ENCODE data around the gene PGM5.

Gene PGM5

DNA sequence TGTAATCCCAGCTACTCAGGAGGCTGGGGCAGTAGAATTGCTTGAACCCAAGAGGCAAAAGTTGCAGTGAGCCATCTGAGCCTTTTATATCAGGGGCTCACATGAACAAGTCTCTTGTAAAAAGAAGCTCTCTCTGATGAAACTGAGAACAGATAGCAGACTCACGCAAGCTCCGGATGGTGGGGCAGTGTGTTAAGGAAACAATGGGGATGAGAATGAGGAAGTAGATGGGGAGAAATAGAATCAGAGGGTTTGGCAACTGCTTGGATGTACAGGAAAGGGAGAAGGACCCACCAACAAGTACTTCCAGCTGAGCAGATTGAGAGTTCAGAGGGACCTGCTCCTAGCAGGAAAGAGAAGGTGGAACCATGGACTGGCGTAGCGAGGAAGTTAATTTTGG lies 165.7 kb downstream of the PGM5 start:
- H3K27ac Mint-ChIP-seq: no peak overlapping the region
- H3K4me3 Mint-ChIP-seq: no peak overlapping the region
- no peaks in the 10 kb centered on the region for H3K36me3 Mint-ChIP-seq
- peaks cover 10% of the 10 kb centered on the region for H3K9me3 Mint-ChIP-seq
- H3K4me1 Mint-ChIP-seq: no peaks in the 10 kb centered on the region
- H3K27me3 Mint-ChIP-seq: peaks cover 19% of the 10 kb centered on the region

GRCh38 chr9:68522954-68523353 lies 166.5 kb downstream of the PGM5 start:
- H3K27ac Mint-ChIP-seq: no peak overlapping the region
- no peak overlapping the region for H3K4me3 Mint-ChIP-seq
- peaks cover 9% of the 10 kb centered on the region for H3K9me3 Mint-ChIP-seq
- no peaks in the 10 kb centered on the region for H3K4me1 Mint-ChIP-seq
- peaks cover 19% of the 10 kb centered on the region for H3K27me3 Mint-ChIP-seq
- no peaks in the 10 kb centered on the region for H3K36me3 Mint-ChIP-seq

DNA sequence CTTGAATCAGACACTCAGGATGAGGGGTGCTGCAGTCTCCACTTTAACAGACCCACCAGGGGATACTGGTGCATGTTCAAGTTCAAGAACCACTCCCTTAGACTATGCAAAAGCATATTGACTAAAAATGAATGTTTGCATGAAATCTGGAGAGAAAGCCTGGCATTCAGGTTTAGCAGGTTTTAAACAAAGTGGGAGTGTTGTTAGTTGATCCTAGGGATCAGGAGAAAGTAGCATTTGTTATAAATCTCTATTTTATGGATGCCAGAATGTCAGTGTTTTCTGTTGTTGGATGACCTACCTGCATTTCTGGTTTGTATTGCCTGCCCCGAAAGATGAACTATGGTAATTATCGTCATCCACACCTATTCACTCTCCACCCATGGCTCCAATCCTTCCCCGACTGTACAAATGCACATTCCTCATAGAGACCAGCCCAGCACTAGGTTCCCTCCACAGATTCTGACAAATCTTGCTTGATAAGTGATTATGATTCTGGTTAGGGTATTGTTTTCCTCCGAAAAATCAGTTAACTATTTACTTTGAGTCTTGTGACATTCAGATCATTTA lies 167.0 kb downstream of the PGM5 start:
- no peaks in the 10 kb centered on the region for H3K36me3 Mint-ChIP-seq
- H3K9me3 Mint-ChIP-seq: peaks cover 4% of the 10 kb centered on the region
- H3K4me3 Mint-ChIP-seq: no peak overlapping the region
- no peak overlapping the region for H3K27ac Mint-ChIP-seq
- H3K4me1 Mint-ChIP-seq: no peaks in the 10 kb centered on the region
- H3K27me3 Mint-ChIP-seq: peaks cover 15% of the 10 kb centered on the region

GRCh38 chr9:68530618-68531017 lies 174.2 kb downstream of the PGM5 start:
- Mint-ChIP-seq H3K9me3 (no peaks in the 10 kb centered on the region), H3K27me3 (peaks cover 8% of the 10 kb centered on the region), H3K36me3 (no peaks in the 10 kb centered on the region), H3K27ac (no peak overlapping the region), H3K4me1 (no peaks in the 10 kb centered on the region), H3K4me3 (no peak overlapping the region)

- no peak overlapping the region for H3K27ac Mint-ChIP-seq
Measured at GRCh38 chr9:68532131-68532530, 175.7 kb downstream of the PGM5 start.

DNA sequence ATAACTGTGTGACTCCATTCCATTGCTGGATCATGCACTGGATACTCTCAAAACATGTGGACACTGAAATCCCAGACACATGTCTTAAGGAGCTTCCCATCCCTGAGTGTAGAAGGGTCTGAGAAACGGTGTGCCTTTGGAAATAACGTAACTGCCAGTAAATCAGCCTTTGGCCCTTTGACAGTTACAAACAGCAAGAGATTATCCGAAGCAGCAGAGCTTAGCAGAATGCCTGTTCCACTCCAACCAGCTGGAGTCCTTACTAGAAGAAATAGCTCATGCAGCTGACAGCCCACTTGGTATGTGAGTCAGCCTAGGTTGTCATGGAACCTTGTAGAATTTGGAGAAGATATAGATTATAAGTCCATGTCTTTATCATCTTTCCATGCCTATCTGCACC lies 177.3 kb downstream of the PGM5 start:
- Mint-ChIP-seq H3K4me1 (no peaks in the 10 kb centered on the region), H3K27me3 (peaks cover 6% of the 10 kb centered on the region), H3K36me3 (no peaks in the 10 kb centered on the region), H3K27ac (no peak overlapping the region), H3K4me3 (no peak overlapping the region), H3K9me3 (no peaks in the 10 kb centered on the region)

More at GRCh38 chr9:68532131-68532530, 175.7 kb downstream of the PGM5 start:
- Mint-ChIP-seq H3K4me1 (no peaks in the 10 kb centered on the region), H3K9me3 (no peaks in the 10 kb centered on the region), H3K27me3 (peaks cover 5% of the 10 kb centered on the region), H3K36me3 (no peaks in the 10 kb centered on the region), H3K4me3 (no peak overlapping the region)

GRCh38 chr9:68536876-68537615 lies 180.6 kb downstream of the PGM5 start:
- Mint-ChIP-seq H3K36me3 (no peaks in the 10 kb centered on the region), H3K27ac (no peak overlapping the region), H3K27me3 (peaks cover 6% of the 10 kb centered on the region), H3K9me3 (no peaks in the 10 kb centered on the region), H3K4me1 (no peaks in the 10 kb centered on the region), H3K4me3 (no peak overlapping the region)

DNA sequence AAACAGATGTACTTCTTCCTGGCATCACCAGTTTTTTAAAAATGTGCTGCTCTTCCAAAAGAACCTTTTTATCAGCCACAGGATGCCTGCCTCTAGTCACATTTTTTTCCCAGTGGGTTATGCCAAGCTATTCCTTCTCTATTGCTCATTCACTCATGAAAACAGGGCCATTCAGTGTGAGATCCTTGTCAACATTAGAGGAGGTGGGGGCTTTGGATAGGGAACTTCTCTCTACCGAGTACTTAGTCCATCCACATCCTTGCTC lies 181.1 kb downstream of the PGM5 start:
- Mint-ChIP-seq H3K4me1 (no peaks in the 10 kb centered on the region), H3K9me3 (no peaks in the 10 kb centered on the region), H3K27ac (no peak overlapping the region), H3K27me3 (peaks cover 6% of the 10 kb centered on the region), H3K36me3 (no peaks in the 10 kb centered on the region), H3K4me3 (no peak overlapping the region)

DNA sequence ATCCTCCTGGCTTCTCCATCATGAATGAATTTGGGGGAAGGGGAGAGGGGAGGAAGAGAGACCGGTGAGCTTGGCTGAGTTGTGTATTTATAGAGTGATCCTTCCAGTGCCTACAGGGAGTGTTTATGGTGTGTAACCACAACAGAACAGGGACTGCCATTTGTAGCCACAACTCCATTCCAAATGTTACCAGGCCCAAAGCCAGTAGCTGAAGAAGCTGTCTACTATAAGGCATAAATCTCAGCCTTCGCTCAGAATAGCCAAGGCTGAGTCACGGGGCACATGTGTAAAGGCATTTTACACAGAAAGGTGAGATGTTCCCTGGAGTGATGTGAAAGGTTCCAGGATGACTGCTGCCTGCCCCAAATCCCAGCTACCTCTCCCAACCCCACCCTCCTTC lies 181.8 kb downstream of the PGM5 start:
- no peaks in the 10 kb centered on the region for H3K9me3 Mint-ChIP-seq
- H3K27me3 Mint-ChIP-seq: peaks cover 8% of the 10 kb centered on the region

GRCh38 chr9:68540712-68541535 lies 184.5 kb downstream of the PGM5 start, which contains the start of gene TMEM252:
Gene TMEM252, minus strand, starts transcription at chr9:68540883. Its CDS starts 69 bp downstream, at chr9:68540814.
- H3K4me3 Mint-ChIP-seq: no peak within 1 kb of the TSS
- H3K27ac Mint-ChIP-seq: no peak within 1 kb of the TSS
- H3K4me1 Mint-ChIP-seq: no peaks in the 10 kb centered on the region
- peaks cover 9% of the 10 kb centered on the region for H3K27me3 Mint-ChIP-seq
- no peaks in the 10 kb centered on the region for H3K9me3 Mint-ChIP-seq
- no peaks in the 10 kb centered on the region for H3K36me3 Mint-ChIP-seq

More for the DNA sequence above, 181.8 kb downstream of the PGM5 start:
- no peaks in the 10 kb centered on the region for H3K4me1 Mint-ChIP-seq
- no peak overlapping the region for H3K27ac Mint-ChIP-seq
- no peaks in the 10 kb centered on the region for H3K36me3 Mint-ChIP-seq
- H3K4me3 Mint-ChIP-seq: no peak overlapping the region

DNA sequence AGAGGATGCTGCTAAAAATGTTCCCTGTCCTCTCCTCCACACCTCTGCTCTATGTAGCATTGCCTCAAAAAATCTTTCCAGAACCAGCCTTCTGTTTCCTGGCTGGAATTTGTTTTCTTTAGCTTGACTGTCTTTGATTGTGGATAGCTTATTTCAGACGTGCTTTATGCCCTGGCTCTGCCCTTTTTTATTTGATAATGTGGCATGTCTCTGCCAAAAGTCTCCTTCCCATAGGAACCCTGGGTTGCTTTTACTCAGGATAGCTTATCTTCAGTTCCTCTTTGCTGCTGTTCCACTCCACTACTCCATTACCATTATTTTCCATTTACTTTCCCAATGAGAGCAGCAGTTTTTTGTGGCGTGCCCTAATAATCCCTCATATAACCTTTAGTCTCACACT lies 185.2 kb downstream of the PGM5 start:
- H3K9me3 Mint-ChIP-seq: no peaks in the 10 kb centered on the region
- no peaks in the 10 kb centered on the region for H3K36me3 Mint-ChIP-seq
- H3K27me3 Mint-ChIP-seq: peaks cover 9% of the 10 kb centered on the region
- H3K27ac Mint-ChIP-seq: no peak overlapping the region
- no peaks in the 10 kb centered on the region for H3K4me1 Mint-ChIP-seq
- H3K4me3 Mint-ChIP-seq: no peak overlapping the region

- H3K27ac Mint-ChIP-seq: no peak overlapping the region
Measured at GRCh38 chr9:68545033-68545705, 188.8 kb downstream of the PGM5 start.

DNA sequence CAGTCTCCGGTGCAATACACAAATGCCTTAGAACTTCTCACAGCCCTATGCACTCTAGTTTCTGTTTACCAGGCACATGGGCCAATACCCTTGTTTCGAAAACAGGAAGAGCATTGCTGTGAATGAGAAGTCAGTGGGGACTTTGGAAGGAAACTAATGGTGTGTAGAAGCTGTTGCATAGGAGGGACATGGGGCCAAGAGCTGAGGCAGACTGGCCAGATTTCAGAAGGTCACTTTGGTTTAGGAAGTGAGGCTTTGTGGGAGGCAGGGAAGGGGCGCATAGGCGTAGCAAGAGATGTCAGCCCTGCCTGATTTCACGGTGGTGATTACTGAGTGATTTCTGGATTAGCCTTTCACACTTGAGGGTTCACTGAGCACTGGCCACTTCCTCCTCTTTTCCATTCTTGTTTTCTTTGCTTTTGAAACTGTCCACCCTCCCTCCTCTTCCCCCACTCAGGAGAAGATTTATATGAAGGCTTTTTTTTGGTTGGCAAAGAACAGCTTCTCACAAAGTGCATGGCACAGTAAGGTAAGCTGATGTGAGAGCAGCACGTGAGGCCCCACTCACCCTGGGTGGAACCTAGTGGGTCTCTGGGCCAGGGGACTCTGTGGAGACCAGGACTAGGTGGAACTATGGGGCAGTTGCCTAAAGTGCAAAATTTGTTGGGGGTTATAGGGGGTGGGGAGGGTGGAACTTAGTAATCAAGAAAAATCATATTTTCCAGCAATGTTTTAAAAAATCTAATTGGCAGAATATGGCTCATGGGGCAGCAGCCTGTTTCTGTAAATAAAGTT lies 190.4 kb downstream of the PGM5 start:
- H3K4me1 Mint-ChIP-seq: no peaks in the 10 kb centered on the region
- H3K27ac Mint-ChIP-seq: no peak overlapping the region
- H3K4me3 Mint-ChIP-seq: no peak overlapping the region
- H3K27me3 Mint-ChIP-seq: peaks cover 7% of the 10 kb centered on the region
- H3K36me3 Mint-ChIP-seq: no peaks in the 10 kb centered on the region
- H3K9me3 Mint-ChIP-seq: no peaks in the 10 kb centered on the region

More at GRCh38 chr9:68545033-68545705, 188.8 kb downstream of the PGM5 start:
- H3K9me3 Mint-ChIP-seq: no peaks in the 10 kb centered on the region
- peaks cover 10% of the 10 kb centered on the region for H3K27me3 Mint-ChIP-seq
- H3K4me3 Mint-ChIP-seq: no peak overlapping the region
- no peaks in the 10 kb centered on the region for H3K36me3 Mint-ChIP-seq
- H3K4me1 Mint-ChIP-seq: no peaks in the 10 kb centered on the region

DNA sequence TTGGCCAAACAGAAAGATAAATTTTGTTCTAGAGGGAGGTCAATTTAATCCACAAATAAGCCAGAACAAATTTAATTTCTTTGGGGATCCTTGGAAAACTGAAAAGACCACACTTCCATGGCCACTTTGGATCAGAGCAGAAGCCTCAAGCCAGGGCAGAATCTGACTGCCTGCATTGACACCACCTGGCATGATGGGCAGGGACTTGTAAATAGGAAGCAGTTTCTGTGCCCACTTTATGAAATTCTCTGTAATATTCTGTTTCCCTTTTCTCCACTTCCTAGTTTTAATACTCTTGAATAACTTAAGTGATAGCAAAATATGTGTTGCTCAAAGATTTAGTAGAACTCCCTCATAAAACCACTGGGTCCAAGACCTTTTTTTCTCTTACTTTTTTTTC lies 191.0 kb downstream of the PGM5 start:
- peaks cover 7% of the 10 kb centered on the region for H3K27me3 Mint-ChIP-seq
- H3K27ac Mint-ChIP-seq: no peak overlapping the region
- H3K4me3 Mint-ChIP-seq: no peak overlapping the region
- H3K9me3 Mint-ChIP-seq: no peaks in the 10 kb centered on the region
- no peaks in the 10 kb centered on the region for H3K4me1 Mint-ChIP-seq
- H3K36me3 Mint-ChIP-seq: no peaks in the 10 kb centered on the region

DNA sequence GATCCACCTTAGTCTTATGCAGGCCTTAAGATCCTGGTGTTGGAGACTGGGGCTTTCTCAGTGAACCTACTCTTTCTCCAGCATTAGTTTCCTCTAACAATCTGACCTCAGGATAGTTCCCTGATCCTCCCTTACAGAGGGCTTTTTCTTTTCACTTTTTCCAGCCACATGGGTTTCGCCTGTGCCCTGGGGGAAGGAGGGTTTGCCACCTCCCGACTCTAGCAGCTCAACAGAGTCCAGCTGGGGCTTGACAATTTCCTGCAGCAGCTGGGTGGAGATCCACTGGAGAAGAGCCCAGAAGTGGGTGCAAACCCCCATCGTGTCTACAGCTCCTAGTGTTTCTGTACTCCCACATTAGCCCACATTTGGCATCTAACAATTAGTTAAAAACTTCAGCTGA lies 191.8 kb downstream of the PGM5 start:
- peaks cover 5% of the 10 kb centered on the region for H3K27me3 Mint-ChIP-seq
- no peaks in the 10 kb centered on the region for H3K36me3 Mint-ChIP-seq
- no peak overlapping the region for H3K27ac Mint-ChIP-seq
- H3K4me3 Mint-ChIP-seq: no peak overlapping the region
- no peaks in the 10 kb centered on the region for H3K4me1 Mint-ChIP-seq
- no peaks in the 10 kb centered on the region for H3K9me3 Mint-ChIP-seq

Measured in activated naive CD4-positive, alpha-beta T cell treated with anti-CD3 and anti-CD28 coated beads, Interleukin-2, amount 50 U/mL, for 24 hours (primary cell).